WTC11 (cell line): ENCODE data around the gene SKAP1. TPM values are rescaled to one million over a fixed set of nuclear protein-coding genes. Genes with fewer than 3 reads are reported as not detected.

Experiments used
- ATAC-seq: fragments of 200-7000 bp; cut with Tn5 transposase; 2 replicates; pipeline ENCODE4 v1.10.0; 2021; ENCODE audit warnings: mild to moderate bottlenecking, moderate library complexity
- CTCF ChIA-PET: fragments of 300-600 bp; sonication (Branson Sonifier 250); formaldehyde crosslinking; loops from one replicate; lab custom pipeline; 2021; ENCODE audit warnings: antibody characterized with exemption; lab: Charles Lee
- POLR2A ChIA-PET: fragments of 350-600 bp; sonication (Branson Sonifier 250); formaldehyde crosslinking; loops from one replicate; lab custom pipeline; 2021; ENCODE audit warnings: antibody characterized with exemption; lab: Charles Lee
- DNase-seq: peaks from one replicate; pipeline ENCODE4 v3.0.0; 2021; ENCODE audit warnings: low spot score
- H3K27ac Mint-ChIP-seq: 2 replicates; pipeline ENCODE4 v1.8.0; 2021; ENCODE audit warnings: mixed read lengths
- H3K27me3 Mint-ChIP-seq: 2 replicates; pipeline ENCODE4 v1.8.0; 2021; ENCODE audit warnings: low read depth, mild to moderate bottlenecking, moderate library complexity, mixed read lengths
- H3K36me3 Mint-ChIP-seq: 2 replicates; pipeline ENCODE4 v1.8.0; 2021; ENCODE audit warnings: mixed read lengths
- H3K4me1 Mint-ChIP-seq: 2 replicates; pipeline ENCODE4 v1.8.0; 2022; ENCODE audit warnings: mixed read lengths
- H3K4me3 Mint-ChIP-seq: 2 replicates; pipeline ENCODE4 v1.8.0; 2021; ENCODE audit warnings: mild to moderate bottlenecking, moderate library complexity, mixed read lengths
- H3K9me3 Mint-ChIP-seq: 2 replicates; pipeline ENCODE4 v1.8.0; 2021; ENCODE audit warnings: mixed read lengths
- CREM ChIP-seq: sonication (generic); formaldehyde crosslinking; IDR thresholded peaks from 2 replicates; pipeline ENCODE4 v1.8.1; 2022; ENCODE audit warnings: mild to moderate bottlenecking, missing genetic modification reagents, moderate library complexity
- FOXP1 ChIP-seq: sonication (generic); formaldehyde crosslinking; IDR thresholded peaks from 2 replicates; pipeline ENCODE4 v1.8.0; 2022; ENCODE audit warnings: missing genetic modification reagents, mild to moderate bottlenecking, moderate library complexity, borderline replicate concordance
- MXD4 ChIP-seq: fragments of 250-450 bp; sonication (Bioruptor Pico); IDR thresholded peaks from 2 replicates; pipeline ENCODE4 v1.8.0; 2021; ENCODE audit warnings: mild to moderate bottlenecking, moderate library complexity, borderline replicate concordance
- NFE2L1 ChIP-seq: sonication (generic); formaldehyde crosslinking; IDR thresholded peaks from 2 replicates; pipeline ENCODE4 v1.8.1; 2023; ENCODE audit warnings: missing genetic modification reagents
- NFYB ChIP-seq: sonication (generic); formaldehyde crosslinking; conservative IDR thresholded peaks from 2 replicates; pipeline ENCODE4 v1.8.0; 2022; ENCODE audit warnings: low read depth, missing genetic modification reagents
- NR3C1 ChIP-seq: sonication (generic); formaldehyde crosslinking; conservative IDR thresholded peaks from 2 replicates; pipeline ENCODE4 v1.8.1; 2023; ENCODE audit warnings: low read depth, mild to moderate bottlenecking, missing genetic modification reagents
- OVOL2 ChIP-seq: fragments of 250-450 bp; sonication (Bioruptor Pico); IDR thresholded peaks from 2 replicates; pipeline ENCODE4 v1.9.0; 2021; ENCODE audit warnings: mild to moderate bottlenecking, borderline replicate concordance
- SOX15 ChIP-seq: fragments of 250-450 bp; sonication (Bioruptor Pico); IDR thresholded peaks from 2 replicates; pipeline ENCODE4 v1.9.0; 2021; ENCODE audit warnings: mild to moderate bottlenecking
- SP1 ChIP-seq: sonication (generic); formaldehyde crosslinking; conservative IDR thresholded peaks from 2 replicates; pipeline ENCODE4 v1.8.1; 2022; ENCODE audit warnings: missing genetic modification reagents
- TEAD1 ChIP-seq: sonication (generic); formaldehyde crosslinking; IDR thresholded peaks from 2 replicates; pipeline ENCODE4 v1.8.0; 2022; ENCODE audit warnings: mild to moderate bottlenecking, missing genetic modification reagents
- TEAD4 ChIP-seq: sonication (generic); formaldehyde crosslinking; IDR thresholded peaks from 2 replicates; pipeline ENCODE4 v1.8.0; 2022; ENCODE audit warnings: mild to moderate bottlenecking, missing genetic modification reagents
- ZNF671 ChIP-seq: fragments of 250-450 bp; sonication (Bioruptor Pico); IDR thresholded peaks from 2 replicates; pipeline ENCODE4 v1.8.0; 2021; ENCODE audit warnings: mild to moderate bottlenecking
- total RNA-seq: library from RNA; stranded (reverse); gene quantifications from 3 replicates; pipeline ENCODE4 v1.2.3, GENCODE V29; 2021
- TF ChIP-seq, protein P1 (sequence below): fragments of 250-450 bp; sonication (Bioruptor Pico); conservative IDR thresholded peaks from 2 replicates; pipeline ENCODE4 v1.9.0; 2021; ENCODE audit warnings: mild to moderate bottlenecking
- TF ChIP-seq, protein P2 (sequence below): sonication (generic); formaldehyde crosslinking; IDR thresholded peaks from 2 replicates; pipeline ENCODE4 v1.8.1; 2023; ENCODE audit warnings: mild to moderate bottlenecking, missing genetic modification reagents
- TF ChIP-seq, protein P3 (sequence below): sonication (generic); formaldehyde crosslinking; IDR thresholded peaks from 2 replicates; pipeline ENCODE4 v1.8.0; 2023; ENCODE audit warnings: missing genetic modification reagents, mild to moderate bottlenecking, borderline replicate concordance
- TF ChIP-seq, protein P4 (sequence below): fragments of 200-600 bp; IDR thresholded peaks from 2 replicates; pipeline ENCODE4 v1.8.0; 2022; ENCODE audit warnings: antibody characterized with exemption
- TF ChIP-seq, protein P5 (sequence below): sonication (generic); formaldehyde crosslinking; IDR thresholded peaks from 2 replicates; pipeline ENCODE4 v1.8.1; 2022; ENCODE audit warnings: mild to moderate bottlenecking, moderate library complexity, missing genetic modification reagents
- TF ChIP-seq, protein P6 (sequence below): sonication (generic); formaldehyde crosslinking; conservative IDR thresholded peaks from 2 replicates; pipeline ENCODE4 v1.8.1; 2022; ENCODE audit warnings: mild to moderate bottlenecking, missing genetic modification reagents
- TF ChIP-seq, protein P7 (sequence below): sonication (generic); formaldehyde crosslinking; IDR thresholded peaks from 2 replicates; pipeline ENCODE4 v1.8.1; 2023; ENCODE audit warnings: mild to moderate bottlenecking, missing genetic modification reagents, moderate library complexity

SKAP1 gene
- total RNA-seq, 1 experiment from 2014 or later, result not detected

DNA sequence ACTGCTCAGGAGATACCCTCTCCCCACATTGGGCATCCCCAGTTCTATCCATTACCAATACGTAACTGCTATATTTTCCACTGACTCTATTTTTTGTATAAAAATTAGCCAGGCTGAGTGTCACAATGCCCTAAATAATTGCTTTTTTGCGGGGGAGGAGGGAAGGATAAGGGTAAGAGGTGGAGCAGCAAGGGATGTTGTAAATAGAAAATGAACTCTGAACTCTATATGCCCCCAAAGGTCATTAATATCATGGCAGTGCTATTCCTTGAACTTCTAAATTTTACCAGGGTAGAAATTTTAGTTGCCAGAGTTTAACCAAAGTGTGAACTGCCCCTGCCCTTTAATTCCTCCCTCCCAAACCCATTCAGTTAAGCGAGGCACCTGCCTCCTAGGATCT, 118.7 kb downstream of the SKAP1 start:
- ChIA-PET POLR2A (interaction anchor here (0.6 kb wide), 1 partner anchor 66 kb away, joined by 5 read pairs; no protein-coding TSS in a partner anchor), CTCF (no interaction called here)
- Mint-ChIP-seq H3K4me3 (peak overlapping the region; percentile 52), H3K9me3 (no peaks in the 10 kb centered on the region), H3K27me3 (peaks cover 18% of the 10 kb centered on the region), H3K27ac (no peak overlapping the region), H3K36me3 (no peaks in the 10 kb centered on the region), H3K4me1 (peaks cover 14% of the 10 kb centered on the region)
- DNase-seq (no peak), ATAC-seq (no peak)
- TF ChIP-seq, protein P1, sequence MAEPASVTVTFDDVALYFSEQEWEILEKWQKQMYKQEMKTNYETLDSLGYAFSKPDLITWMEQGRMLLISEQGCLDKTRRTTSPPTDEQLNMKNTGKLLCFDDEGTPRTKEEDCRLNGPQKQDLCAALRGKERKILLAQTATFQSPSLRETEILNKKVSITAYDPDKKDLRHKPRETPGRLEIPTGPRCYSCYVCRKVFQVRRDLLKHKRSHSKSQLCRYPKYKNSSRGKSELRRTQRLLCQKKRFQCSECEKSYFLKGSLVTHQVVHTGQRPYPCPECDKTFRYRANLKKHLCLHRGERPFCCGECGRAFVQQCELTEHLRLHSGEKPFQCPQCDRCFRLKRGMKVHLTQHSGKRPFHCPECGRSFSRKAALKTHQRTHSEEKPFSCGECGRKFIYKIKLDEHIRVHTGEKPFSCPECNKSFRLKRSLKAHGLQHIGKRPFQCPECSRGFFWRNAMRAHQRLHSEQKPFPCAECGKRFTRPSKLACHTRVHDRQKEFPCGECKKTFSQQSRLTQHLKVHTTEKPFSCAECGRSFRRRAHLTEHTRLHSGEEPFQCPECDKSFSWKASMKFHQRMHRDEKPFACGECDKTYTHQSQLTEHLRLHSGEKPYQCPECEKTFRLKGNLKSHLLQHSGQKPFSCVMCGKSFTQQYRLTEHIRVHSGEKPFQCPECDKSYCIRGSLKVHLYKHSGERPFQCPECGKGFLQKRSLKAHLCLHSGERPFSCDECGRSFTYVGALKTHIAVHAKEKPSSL (CRISPR knock-in tag), result no peak
- TF ChIP-seq, protein P2, sequence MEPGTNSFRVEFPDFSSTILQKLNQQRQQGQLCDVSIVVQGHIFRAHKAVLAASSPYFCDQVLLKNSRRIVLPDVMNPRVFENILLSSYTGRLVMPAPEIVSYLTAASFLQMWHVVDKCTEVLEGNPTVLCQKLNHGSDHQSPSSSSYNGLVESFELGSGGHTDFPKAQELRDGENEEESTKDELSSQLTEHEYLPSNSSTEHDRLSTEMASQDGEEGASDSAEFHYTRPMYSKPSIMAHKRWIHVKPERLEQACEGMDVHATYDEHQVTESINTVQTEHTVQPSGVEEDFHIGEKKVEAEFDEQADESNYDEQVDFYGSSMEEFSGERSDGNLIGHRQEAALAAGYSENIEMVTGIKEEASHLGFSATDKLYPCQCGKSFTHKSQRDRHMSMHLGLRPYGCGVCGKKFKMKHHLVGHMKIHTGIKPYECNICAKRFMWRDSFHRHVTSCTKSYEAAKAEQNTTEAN (CRISPR knock-in tag), result no peak
- TF ChIP-seq, protein P3, sequence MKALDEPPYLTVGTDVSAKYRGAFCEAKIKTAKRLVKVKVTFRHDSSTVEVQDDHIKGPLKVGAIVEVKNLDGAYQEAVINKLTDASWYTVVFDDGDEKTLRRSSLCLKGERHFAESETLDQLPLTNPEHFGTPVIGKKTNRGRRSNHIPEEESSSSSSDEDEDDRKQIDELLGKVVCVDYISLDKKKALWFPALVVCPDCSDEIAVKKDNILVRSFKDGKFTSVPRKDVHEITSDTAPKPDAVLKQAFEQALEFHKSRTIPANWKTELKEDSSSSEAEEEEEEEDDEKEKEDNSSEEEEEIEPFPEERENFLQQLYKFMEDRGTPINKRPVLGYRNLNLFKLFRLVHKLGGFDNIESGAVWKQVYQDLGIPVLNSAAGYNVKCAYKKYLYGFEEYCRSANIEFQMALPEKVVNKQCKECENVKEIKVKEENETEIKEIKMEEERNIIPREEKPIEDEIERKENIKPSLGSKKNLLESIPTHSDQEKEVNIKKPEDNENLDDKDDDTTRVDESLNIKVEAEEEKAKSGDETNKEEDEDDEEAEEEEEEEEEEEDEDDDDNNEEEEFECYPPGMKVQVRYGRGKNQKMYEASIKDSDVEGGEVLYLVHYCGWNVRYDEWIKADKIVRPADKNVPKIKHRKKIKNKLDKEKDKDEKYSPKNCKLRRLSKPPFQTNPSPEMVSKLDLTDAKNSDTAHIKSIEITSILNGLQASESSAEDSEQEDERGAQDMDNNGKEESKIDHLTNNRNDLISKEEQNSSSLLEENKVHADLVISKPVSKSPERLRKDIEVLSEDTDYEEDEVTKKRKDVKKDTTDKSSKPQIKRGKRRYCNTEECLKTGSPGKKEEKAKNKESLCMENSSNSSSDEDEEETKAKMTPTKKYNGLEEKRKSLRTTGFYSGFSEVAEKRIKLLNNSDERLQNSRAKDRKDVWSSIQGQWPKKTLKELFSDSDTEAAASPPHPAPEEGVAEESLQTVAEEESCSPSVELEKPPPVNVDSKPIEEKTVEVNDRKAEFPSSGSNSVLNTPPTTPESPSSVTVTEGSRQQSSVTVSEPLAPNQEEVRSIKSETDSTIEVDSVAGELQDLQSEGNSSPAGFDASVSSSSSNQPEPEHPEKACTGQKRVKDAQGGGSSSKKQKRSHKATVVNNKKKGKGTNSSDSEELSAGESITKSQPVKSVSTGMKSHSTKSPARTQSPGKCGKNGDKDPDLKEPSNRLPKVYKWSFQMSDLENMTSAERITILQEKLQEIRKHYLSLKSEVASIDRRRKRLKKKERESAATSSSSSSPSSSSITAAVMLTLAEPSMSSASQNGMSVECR (CRISPR knock-in tag), result no peak
- no peak for TF ChIP-seq NFE2L1 (CRISPR knock-in tag)
- no peak for TF ChIP-seq NFYB (CRISPR knock-in tag)
- no peak for TF ChIP-seq TEAD1 (CRISPR knock-in tag)
- TF ChIP-seq FOXP1 (CRISPR knock-in tag), result no peak
- TF ChIP-seq MXD4, result no peak
- TF ChIP-seq ZNF671, result no peak
- TF ChIP-seq, protein P4, sequence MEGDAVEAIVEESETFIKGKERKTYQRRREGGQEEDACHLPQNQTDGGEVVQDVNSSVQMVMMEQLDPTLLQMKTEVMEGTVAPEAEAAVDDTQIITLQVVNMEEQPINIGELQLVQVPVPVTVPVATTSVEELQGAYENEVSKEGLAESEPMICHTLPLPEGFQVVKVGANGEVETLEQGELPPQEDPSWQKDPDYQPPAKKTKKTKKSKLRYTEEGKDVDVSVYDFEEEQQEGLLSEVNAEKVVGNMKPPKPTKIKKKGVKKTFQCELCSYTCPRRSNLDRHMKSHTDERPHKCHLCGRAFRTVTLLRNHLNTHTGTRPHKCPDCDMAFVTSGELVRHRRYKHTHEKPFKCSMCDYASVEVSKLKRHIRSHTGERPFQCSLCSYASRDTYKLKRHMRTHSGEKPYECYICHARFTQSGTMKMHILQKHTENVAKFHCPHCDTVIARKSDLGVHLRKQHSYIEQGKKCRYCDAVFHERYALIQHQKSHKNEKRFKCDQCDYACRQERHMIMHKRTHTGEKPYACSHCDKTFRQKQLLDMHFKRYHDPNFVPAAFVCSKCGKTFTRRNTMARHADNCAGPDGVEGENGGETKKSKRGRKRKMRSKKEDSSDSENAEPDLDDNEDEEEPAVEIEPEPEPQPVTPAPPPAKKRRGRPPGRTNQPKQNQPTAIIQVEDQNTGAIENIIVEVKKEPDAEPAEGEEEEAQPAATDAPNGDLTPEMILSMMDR, result no peak
- TF ChIP-seq SOX15 (CRISPR knock-in tag), result no peak
- no peak for TF ChIP-seq TEAD4 (CRISPR knock-in tag)
- TF ChIP-seq NR3C1 (CRISPR knock-in tag), result no peak
- TF ChIP-seq, protein P5, sequence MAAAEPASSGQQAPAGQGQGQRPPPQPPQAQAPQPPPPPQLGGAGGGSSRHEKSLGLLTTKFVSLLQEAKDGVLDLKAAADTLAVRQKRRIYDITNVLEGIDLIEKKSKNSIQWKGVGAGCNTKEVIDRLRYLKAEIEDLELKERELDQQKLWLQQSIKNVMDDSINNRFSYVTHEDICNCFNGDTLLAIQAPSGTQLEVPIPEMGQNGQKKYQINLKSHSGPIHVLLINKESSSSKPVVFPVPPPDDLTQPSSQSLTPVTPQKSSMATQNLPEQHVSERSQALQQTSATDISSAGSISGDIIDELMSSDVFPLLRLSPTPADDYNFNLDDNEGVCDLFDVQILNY (CRISPR knock-in tag), result no peak
- TF ChIP-seq CREM, result no peak
- TF ChIP-seq SP1 (CRISPR knock-in tag), result no peak
- TF ChIP-seq, protein P6, sequence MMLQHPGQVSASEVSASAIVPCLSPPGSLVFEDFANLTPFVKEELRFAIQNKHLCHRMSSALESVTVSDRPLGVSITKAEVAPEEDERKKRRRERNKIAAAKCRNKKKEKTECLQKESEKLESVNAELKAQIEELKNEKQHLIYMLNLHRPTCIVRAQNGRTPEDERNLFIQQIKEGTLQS (CRISPR knock-in tag), result no peak
- TF ChIP-seq, protein P7, sequence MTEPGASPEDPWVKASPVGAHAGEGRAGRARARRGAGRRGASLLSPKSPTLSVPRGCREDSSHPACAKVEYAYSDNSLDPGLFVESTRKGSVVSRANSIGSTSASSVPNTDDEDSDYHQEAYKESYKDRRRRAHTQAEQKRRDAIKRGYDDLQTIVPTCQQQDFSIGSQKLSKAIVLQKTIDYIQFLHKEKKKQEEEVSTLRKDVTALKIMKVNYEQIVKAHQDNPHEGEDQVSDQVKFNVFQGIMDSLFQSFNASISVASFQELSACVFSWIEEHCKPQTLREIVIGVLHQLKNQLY (CRISPR knock-in tag), result no peak
- no peak for TF ChIP-seq OVOL2 (CRISPR knock-in tag)
